ENCODE measurements around the gene C1orf159.

- TF ChIP-seq CTCF (IDR thresholded peaks at IDR 0.05): no peak
- TF ChIP-seq EZH2 (IDR thresholded peaks at IDR 0.05): no peak
- no peak for TF ChIP-seq EZH2phosphoT487 (IDR thresholded peaks at IDR 0.05)
Observed at GRCh38 chr1:1092149-1092855, 23.6 kb downstream of the C1orf159 start.

Measured in neural progenitor cell (in vitro differentiated cells).